NCI-H2227 (cell line): ENCODE results near the gene TEX30.

Source experiments
- DNase-seq: peaks from one replicate; lab custom pipeline; 2025; ENCODE audit not compliant: unreplicated experiment; lab: John Stamatoyannopoulos, UW

The TEX30 gene

DNA sequence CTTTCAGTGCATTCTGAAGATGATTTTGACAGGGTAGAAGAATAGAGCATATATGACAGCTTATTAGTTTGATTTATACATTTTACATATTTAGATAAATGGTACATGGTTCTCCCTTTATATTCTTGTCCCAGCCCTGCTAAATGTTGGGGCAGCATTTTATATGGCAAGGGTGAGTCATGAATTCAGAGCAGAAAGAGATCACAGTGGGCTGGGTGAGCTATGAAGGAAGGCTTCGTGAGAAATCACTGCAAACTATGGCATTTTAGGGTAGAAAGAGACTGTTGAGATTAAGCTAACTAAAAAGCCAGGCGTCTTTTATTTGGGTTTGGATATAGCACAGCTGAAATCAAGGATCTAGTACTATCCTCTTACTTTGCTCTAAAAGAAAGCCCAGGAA is 54.8 kb downstream of the TEX30 start:
- no peak for DNase-seq
